Heart left ventricle (tissue), 13 donors: Measurements from ENCODE around the gene FAM53A.

ENCODE experiments used
- CTCF ChIP-seq, 12 donors: fragments of 200-600 bp; sonication (generic) in 4 of 12; IDR thresholded peaks; one replicate each; pipeline versions ENCODE4 v1.5.0 to v1.8.0; 2018 to 2022; ENCODE audit warnings: antibody characterized with exemption in 12 of 12, mild to moderate bottlenecking in 5 of 12
- POLR2A ChIP-seq, 2 donors: fragments of 450-650 bp; IDR thresholded peaks; one replicate each; pipeline ENCODE4 v1.6.1; 2017; ENCODE audit warnings: antibody characterized with exemption in 2 of 2, mild to moderate bottlenecking in 2 of 2, moderate library complexity in 2 of 2
- donor health status: ischemic (EF 13 %, LVEDD 7.1; RV severe dilation, severe dysfunction).
- donor health status: DM: no; HTN: yes; CAD: no.
- donor health status: DM: no; HTN: no; CAD: no.
- donor health status: ischemic (EF 25% LVEDD 6.9; RV normal size, moderate dysfunction).
- donor health status: ischemic (EF 25% LVEDD 5.7; RV mildly dilated, moderate dysfunction).
- donor health status: ischemic (EF 35%, LVEDD 5.7; RV mildly dilated, moderate dysfunction).
- donor health status: nonischemic (EF 11% LVEDD 7.7; RV severe dilation, severe dysfunction).
- donor health status: DM: yes; HTN: yes; CAD: no.
- donor health status: PGD.
- donor health status: ischemic (EF 29% LVEDD 5.4; RV normal size, mild dysfunction).
- donor health status: nonischemic (EF 23%, LVEDD 6.1; RV moderate dilation, normal function).

- TF ChIP-seq POLR2A (IDR thresholded peaks at IDR 0.05) (no peak), CTCF (IDR thresholded peaks at IDR 0.05) (no peak)
Observed at GRCh38 chr4:1610791-1611500, 73.2 kb downstream of the FAM53A start.
